ENCODE results near the gene DHX9. TPM values are rescaled to one million over a fixed set of nuclear protein-coding genes. Genes with fewer than 3 reads are reported as not detected.

DHX9 gene
- total RNA-seq, 1 experiment from 2014 or later: 220 TPM

GRCh38 chr1:182802006-182802803 lies 36.9 kb upstream of the DHX9 start:
- H3K4me1 ChIP-seq (ENCODE audit: control insufficient read depth in 1 of 2, insufficient read depth in 2 of 2, low read length in 2 of 2): no peaks in the 10 kb centered on the region
- DNase-seq (ENCODE audit: low read depth, low spot score) (no peak), ATAC-seq (no peak)
- ChIA-PET RAD21 (ENCODE audit: low non-redundant PET in 1 of 2, low total read pairs in 2 of 2, uncharacterized antibody in 2 of 2, unreplicated experiment in 2 of 2) (no interaction called here), POLR2A (no interaction called here), CTCF (interaction anchor here (0.9 to 1.1 kb wide), 2 partner anchors 10 to 11 kb away, joined by 3 read pairs; no protein-coding TSS in a partner anchor)
- no peaks in the 10 kb centered on the region for H3K79me2 ChIP-seq (ENCODE audit: insufficient read depth, low read length)
- H2AFZ ChIP-seq (ENCODE audit: low read depth, low read length, poor library complexity, severe bottlenecking): no peak overlapping the region
- H3K36me3 ChIP-seq (ENCODE audit: control insufficient read depth in 1 of 2, insufficient read depth in 2 of 2, low read length in 2 of 2): no peaks in the 10 kb centered on the region
- no peak overlapping the region for H3K27ac ChIP-seq (ENCODE audit: low read depth, low read length)
- intact Hi-C loops (cut with micrococcal nuclease): no loop called here
- no peak overlapping the region for H3K9ac ChIP-seq (ENCODE audit: low read length)
- no peaks in the 10 kb centered on the region for H3K27me3 ChIP-seq (ENCODE audit: insufficient read depth, low read length)
- no TSS peak for BruUV-seq (replicated peaks)
- H4K20me1 ChIP-seq (ENCODE audit: insufficient read depth): no peaks in the 10 kb centered on the region
- no peak for TF ChIP-seq EZH2phosphoT487 (IDR thresholded peaks at IDR 0.05; ENCODE audit: borderline replicate concordance)
- no peak for TF ChIP-seq MAX (IDR thresholded peaks at IDR 0.05)
- no peak for TF ChIP-seq EZH2 (IDR thresholded peaks at IDR 0.05)
- TF ChIP-seq SRF (IDR thresholded peaks at IDR 0.05; ENCODE audit: low read depth): no peak
- TF ChIP-seq ELF1 (IDR thresholded peaks at IDR 0.05; ENCODE audit: borderline replicate concordance, low read depth): no peak
- no peak for TF ChIP-seq POLR2AphosphoS5 (IDR thresholded peaks at IDR 0.05; ENCODE audit: low read depth, low read length)
- TF ChIP-seq ZFX (IDR thresholded peaks at IDR 0.05): no peak
- no peaks in the 10 kb centered on the region for H3K9me3 ChIP-seq (ENCODE audit: control insufficient read depth in 1 of 2, insufficient read depth in 1 of 2, low read depth in 1 of 2, low read length in 2 of 2)
- no peak overlapping the region for H3K4me2 ChIP-seq (ENCODE audit: low read length)
- no peak overlapping the region for H3K4me3 ChIP-seq (replicated peaks in 1 of 2; ENCODE audit: low read depth in 1 of 2, low read length in 2 of 2)
- H3K9me2 ChIP-seq (ENCODE audit: insufficient read depth): no peaks in the 10 kb centered on the region

GRCh38 chr1:182803846-182804245 lies 35.3 kb upstream of the DHX9 start:
- H3K36me3 ChIP-seq (ENCODE audit: control insufficient read depth in 1 of 2, insufficient read depth in 2 of 2, low read length in 2 of 2): no peaks in the 10 kb centered on the region
- no peak overlapping the region for H3K27ac ChIP-seq (ENCODE audit: low read depth, low read length)
- no peak overlapping the region for H3K4me3 ChIP-seq (replicated peaks in 1 of 2; ENCODE audit: low read depth in 1 of 2, low read length in 2 of 2)
- ChIA-PET RAD21 (ENCODE audit: low non-redundant PET in 1 of 2, low total read pairs in 2 of 2, uncharacterized antibody in 2 of 2, unreplicated experiment in 2 of 2) (no interaction called here), POLR2A (no interaction called here), CTCF (no interaction called here)
- no peaks in the 10 kb centered on the region for H3K9me3 ChIP-seq (ENCODE audit: control insufficient read depth in 1 of 2, insufficient read depth in 1 of 2, low read depth in 1 of 2, low read length in 2 of 2)
- DNase-seq (ENCODE audit: low read depth, low spot score) (no peak), ATAC-seq (no peak)
- no peaks in the 10 kb centered on the region for H4K20me1 ChIP-seq (ENCODE audit: insufficient read depth)
- no peaks in the 10 kb centered on the region for H3K9me2 ChIP-seq (ENCODE audit: insufficient read depth)
- no peak for TF ChIP-seq TCF7L2 (IDR thresholded peaks at IDR 0.05; ENCODE audit: borderline replicate concordance, extremely low read depth, insufficient read depth, insufficient read length)
- TF ChIP-seq MAX (IDR thresholded peaks at IDR 0.05): no peak
- TF ChIP-seq CBX3 (IDR thresholded peaks at IDR 0.05; ENCODE audit: low read depth): no peak
- no peak overlapping the region for H2AFZ ChIP-seq (ENCODE audit: low read depth, low read length, poor library complexity, severe bottlenecking)
- intact Hi-C loops (cut with micrococcal nuclease): no loop called here
- BruUV-seq (replicated peaks): no TSS peak
- no peaks in the 10 kb centered on the region for H3K4me1 ChIP-seq (ENCODE audit: control insufficient read depth in 1 of 2, insufficient read depth in 2 of 2, low read length in 2 of 2)
- H3K4me2 ChIP-seq (ENCODE audit: low read length): no peak overlapping the region
- no peak overlapping the region for H3K9ac ChIP-seq (ENCODE audit: low read length)
- no peaks in the 10 kb centered on the region for H3K79me2 ChIP-seq (ENCODE audit: insufficient read depth, low read length)
- H3K27me3 ChIP-seq (ENCODE audit: insufficient read depth, low read length): no peaks in the 10 kb centered on the region

Data from HCT116 (cell line).